WTC11 (cell line): ENCODE results near the gene PARD3B. TPM values are rescaled to one million over a fixed set of nuclear protein-coding genes. Genes with fewer than 3 reads are reported as not detected.

Source experiments
- ATAC-seq: fragments of 200-7000 bp; cut with Tn5 transposase; 2 replicates; pipeline ENCODE4 v1.10.0; 2021; ENCODE audit warnings: mild to moderate bottlenecking, moderate library complexity
- CTCF ChIA-PET: fragments of 300-600 bp; sonication (Branson Sonifier 250); formaldehyde crosslinking; loops from one replicate; lab custom pipeline; 2021; ENCODE audit warnings: antibody characterized with exemption; lab: Charles Lee
- POLR2A ChIA-PET: fragments of 350-600 bp; sonication (Branson Sonifier 250); formaldehyde crosslinking; loops from one replicate; lab custom pipeline; 2021; ENCODE audit warnings: antibody characterized with exemption; lab: Charles Lee
- DNase-seq: peaks from one replicate; pipeline ENCODE4 v3.0.0; 2021; ENCODE audit warnings: low spot score
- H3K27ac Mint-ChIP-seq: 2 replicates; pipeline ENCODE4 v1.8.0; 2021; ENCODE audit warnings: mixed read lengths
- H3K27me3 Mint-ChIP-seq: 2 replicates; pipeline ENCODE4 v1.8.0; 2021; ENCODE audit warnings: low read depth, mild to moderate bottlenecking, moderate library complexity, mixed read lengths
- H3K36me3 Mint-ChIP-seq: 2 replicates; pipeline ENCODE4 v1.8.0; 2021; ENCODE audit warnings: mixed read lengths
- H3K4me1 Mint-ChIP-seq: 2 replicates; pipeline ENCODE4 v1.8.0; 2022; ENCODE audit warnings: mixed read lengths
- H3K4me3 Mint-ChIP-seq: 2 replicates; pipeline ENCODE4 v1.8.0; 2021; ENCODE audit warnings: mild to moderate bottlenecking, moderate library complexity, mixed read lengths
- H3K9me3 Mint-ChIP-seq: 2 replicates; pipeline ENCODE4 v1.8.0; 2021; ENCODE audit warnings: mixed read lengths
- AR ChIP-seq: fragments of 250-450 bp; sonication (Bioruptor Pico); IDR thresholded peaks from 2 replicates; pipeline ENCODE4 v1.9.0; 2021; ENCODE audit warnings: mild to moderate bottlenecking
- ATF1 ChIP-seq: sonication (generic); formaldehyde crosslinking; IDR thresholded peaks from 2 replicates; pipeline ENCODE4 v1.8.1; 2023; ENCODE audit warnings: mild to moderate bottlenecking, moderate library complexity, missing genetic modification reagents
- CBFB ChIP-seq: sonication (generic); formaldehyde crosslinking; IDR thresholded peaks from 2 replicates; pipeline ENCODE4 v1.8.1; 2022; ENCODE audit warnings: mild to moderate bottlenecking, low read depth, missing genetic modification reagents
- CDX4 ChIP-seq: fragments of 250-450 bp; sonication (Bioruptor Pico); IDR thresholded peaks from 2 replicates; pipeline ENCODE4 v1.9.0; 2021; ENCODE audit warnings: moderate library complexity, mild to moderate bottlenecking, inconsistent platforms, borderline replicate concordance
- CREB1 ChIP-seq: sonication (generic); formaldehyde crosslinking; IDR thresholded peaks from 2 replicates; pipeline ENCODE4 v1.8.0; 2023; ENCODE audit warnings: mild to moderate bottlenecking, missing genetic modification reagents
- CREM ChIP-seq: sonication (generic); formaldehyde crosslinking; IDR thresholded peaks from 2 replicates; pipeline ENCODE4 v1.8.1; 2022; ENCODE audit warnings: mild to moderate bottlenecking, missing genetic modification reagents, moderate library complexity
- ESRRA ChIP-seq: sonication (generic); formaldehyde crosslinking; IDR thresholded peaks from 2 replicates; pipeline ENCODE4 v1.8.1; 2022; ENCODE audit warnings: mild to moderate bottlenecking, missing genetic modification reagents, borderline replicate concordance
- FOXK1 ChIP-seq: sonication (generic); formaldehyde crosslinking; IDR thresholded peaks from 2 replicates; pipeline ENCODE4 v1.8.0; 2022; ENCODE audit warnings: mild to moderate bottlenecking, moderate library complexity, missing genetic modification reagents
- GRHL2 ChIP-seq: fragments of 250-450 bp; sonication (Bioruptor Pico); IDR thresholded peaks from 2 replicates; pipeline ENCODE4 v1.8.0; 2022; ENCODE audit warnings: mild to moderate bottlenecking, moderate library complexity; ENCODE audit not compliant: insufficient replicate concordance, severe bottlenecking
- IRF1 ChIP-seq: sonication (generic); formaldehyde crosslinking; IDR thresholded peaks from 2 replicates; pipeline ENCODE4 v1.8.0; 2023; ENCODE audit warnings: missing genetic modification reagents
- JAZF1 ChIP-seq: fragments of 250-450 bp; sonication (Bioruptor Pico); IDR thresholded peaks from 2 replicates; pipeline ENCODE4 v1.9.0; 2021; ENCODE audit warnings: moderate library complexity, mild to moderate bottlenecking, inconsistent platforms
- NFATC4 ChIP-seq: fragments of 250-450 bp; sonication (Bioruptor Pico); IDR thresholded peaks from 2 replicates; pipeline ENCODE4 v1.9.0; 2021; ENCODE audit warnings: mild to moderate bottlenecking
- NR2C2 ChIP-seq: sonication (generic); formaldehyde crosslinking; IDR thresholded peaks from 2 replicates; pipeline ENCODE4 v1.8.0; 2022; ENCODE audit warnings: mild to moderate bottlenecking, missing genetic modification reagents
- RORB ChIP-seq: fragments of 250-450 bp; sonication (Bioruptor Pico); IDR thresholded peaks from 2 replicates; pipeline ENCODE4 v1.9.0; 2021; ENCODE audit warnings: mild to moderate bottlenecking
- TEAD1 ChIP-seq: sonication (generic); formaldehyde crosslinking; IDR thresholded peaks from 2 replicates; pipeline ENCODE4 v1.8.0; 2022; ENCODE audit warnings: mild to moderate bottlenecking, missing genetic modification reagents
- TEAD4 ChIP-seq: sonication (generic); formaldehyde crosslinking; IDR thresholded peaks from 2 replicates; pipeline ENCODE4 v1.8.0; 2022; ENCODE audit warnings: mild to moderate bottlenecking, missing genetic modification reagents
- ZBTB21 ChIP-seq: sonication (generic); formaldehyde crosslinking; IDR thresholded peaks from 2 replicates; pipeline ENCODE4 v1.8.1; 2023; ENCODE audit warnings: mild to moderate bottlenecking, missing genetic modification reagents, borderline replicate concordance
- ZNF219 ChIP-seq: sonication (generic); formaldehyde crosslinking; IDR thresholded peaks from 2 replicates; pipeline ENCODE4 v1.8.0; 2023; ENCODE audit warnings: missing genetic modification reagents, mild to moderate bottlenecking, borderline replicate concordance
- ZNF263 ChIP-seq: sonication (generic); formaldehyde crosslinking; IDR thresholded peaks from 2 replicates; pipeline ENCODE4 v1.8.1; 2022; ENCODE audit warnings: low read depth, mild to moderate bottlenecking, moderate library complexity, missing genetic modification reagents
- ZNF317 ChIP-seq: sonication (generic); formaldehyde crosslinking; IDR thresholded peaks from 2 replicates; pipeline ENCODE4 v1.8.1; 2023; ENCODE audit warnings: low read depth, mild to moderate bottlenecking, moderate library complexity, missing genetic modification reagents, borderline replicate concordance
- ZNF423 ChIP-seq: fragments of 250-450 bp; sonication (Bioruptor Pico); IDR thresholded peaks from 2 replicates; pipeline ENCODE4 v2.1.2; 2022; ENCODE audit warnings: mild to moderate bottlenecking, moderate library complexity
- ZNF532 ChIP-seq: fragments of 250-450 bp; sonication (Bioruptor Pico); IDR thresholded peaks from 2 replicates; pipeline ENCODE4 v1.9.0; 2021; ENCODE audit warnings: mild to moderate bottlenecking, borderline replicate concordance
- total RNA-seq: library from RNA; stranded (reverse); gene quantifications from 3 replicates; pipeline ENCODE4 v1.2.3, GENCODE V29; 2021

Gene PARD3B
- total RNA-seq, 1 experiment from 2014 or later: 5.6 TPM

GRCh38 chr2:204900487-204900886 is 355.2 kb downstream of the PARD3B start:
- TF ChIP-seq ZNF317 (CRISPR knock-in tag) (no peak), NR2C2 (CRISPR knock-in tag) (no peak)
- TF ChIP-seq, all 79 proteins: peak for 0
- Mint-ChIP-seq H3K4me1 (peaks cover 10% of the 10 kb centered on the region), H3K27ac (no peak overlapping the region), H3K4me3 (no peak overlapping the region), H3K36me3 (peaks cover 6% of the 10 kb centered on the region; the same call in 1 of the 2 replicates), H3K9me3 (peaks cover 17% of the 10 kb centered on the region), H3K27me3 (no peaks in the 10 kb centered on the region)
- DNase-seq: no peak
- ATAC-seq: no peak
- POLR2A ChIA-PET: no interaction called here
- CTCF ChIA-PET: no interaction called here

- no peak overlapping the region for H3K27ac Mint-ChIP-seq
- peaks cover 6% of the 10 kb centered on the region; the same call in 1 of the 2 replicates for H3K36me3 Mint-ChIP-seq
- DNase-seq (no peak), ATAC-seq (no peak)
- ChIA-PET POLR2A (no interaction called here), CTCF (no interaction called here)
- peaks cover 10% of the 10 kb centered on the region for H3K4me1 Mint-ChIP-seq
- no peak overlapping the region for H3K4me3 Mint-ChIP-seq
- peaks cover 17% of the 10 kb centered on the region for H3K9me3 Mint-ChIP-seq
- H3K27me3 Mint-ChIP-seq: no peaks in the 10 kb centered on the region
- TF ChIP-seq JAZF1: no peak
- TF ChIP-seq RORB: no peak
- TF ChIP-seq GRHL2 (CRISPR knock-in tag): no peak
- no peak for TF ChIP-seq CREM
- no peak for TF ChIP-seq AR (CRISPR knock-in tag)
- no peak for TF ChIP-seq FOXK1
- no peak for TF ChIP-seq NFATC4 (CRISPR knock-in tag)
- no peak for TF ChIP-seq ZBTB21 (CRISPR knock-in tag)
- no peak for TF ChIP-seq CBFB
- no peak for TF ChIP-seq TEAD4 (CRISPR knock-in tag)
- no peak for TF ChIP-seq IRF1 (CRISPR knock-in tag)
Measured at GRCh38 chr2:204900910-204901309, 355.6 kb downstream of the PARD3B start.

- H3K27ac Mint-ChIP-seq: no peak overlapping the region
- CTCF ChIA-PET: interaction anchor here (1.6 kb wide), 1 partner anchor 11 kb away, joined by 3 read pairs; no protein-coding TSS in a partner anchor
- TF ChIP-seq CREM: no peak
- no peak for TF ChIP-seq TEAD1
- TF ChIP-seq ZNF423: no peak
- no peak for TF ChIP-seq CBFB
- TF ChIP-seq, all 79 proteins: peak for 0
Measured at GRCh38 chr2:204901591-204901990, 356.3 kb downstream of the PARD3B start.

GRCh38 chr2:204909791-204910190 is 364.5 kb downstream of the PARD3B start:
- peaks cover 6% of the 10 kb centered on the region; the same call in 1 of the 2 replicates for H3K9me3 Mint-ChIP-seq
- H3K4me1 Mint-ChIP-seq: 0 out of 2 replicates have a peak, but pooled peaks cover 3% of the 10 kb centered on the region
- DNase-seq (no peak), ATAC-seq (no peak)
- H3K27ac Mint-ChIP-seq: no peak overlapping the region
- POLR2A ChIA-PET: interaction anchor here (0.6 kb wide), 1 partner anchor 597 kb away, joined by 4 read pairs; no protein-coding TSS in a partner anchor
- no peaks in the 10 kb centered on the region for H3K36me3 Mint-ChIP-seq
- CTCF ChIA-PET: interaction anchor here (0.8 kb wide), 1 partner anchor 608 kb away, joined by 3 read pairs; no protein-coding TSS in a partner anchor
- H3K27me3 Mint-ChIP-seq: no peaks in the 10 kb centered on the region
- no peak overlapping the region for H3K4me3 Mint-ChIP-seq
- no peak for TF ChIP-seq ESRRA
- no peak for TF ChIP-seq NFATC4 (CRISPR knock-in tag)
- no peak for TF ChIP-seq ZNF219 (CRISPR knock-in tag)
- TF ChIP-seq CREB1: no peak
- no peak for TF ChIP-seq ZNF532 (CRISPR knock-in tag)
- no peak for TF ChIP-seq CDX4 (CRISPR knock-in tag)
- no peak for TF ChIP-seq ZNF263 (CRISPR knock-in tag)
- TF ChIP-seq ATF1 (CRISPR knock-in tag): no peak

More at GRCh38 chr2:204901591-204901990, 356.3 kb downstream of the PARD3B start:
- ATAC-seq (no peak), DNase-seq (no peak)
- Mint-ChIP-seq H3K27me3 (no peaks in the 10 kb centered on the region), H3K4me3 (no peak overlapping the region), H3K4me1 (peaks cover 6% of the 10 kb centered on the region), H3K36me3 (peaks cover 6% of the 10 kb centered on the region; the same call in 1 of the 2 replicates), H3K9me3 (peaks cover 21% of the 10 kb centered on the region)
- POLR2A ChIA-PET: no interaction called here
